Astrocyte (in vitro differentiated cells and primary cell): Measurements from ENCODE around the gene SLC44A3. TPM values are rescaled to one million over a fixed set of nuclear protein-coding genes. Genes with fewer than 3 reads are reported as not detected.
A peak's percentile ranks its signal among the peaks of the same experiment; 100 is the strongest.

ENCODE experiments used
- DNase-seq: peaks from one replicate; pipeline ENCODE4 v3.0.0-alpha.2; 2010; ENCODE audit warnings: low read depth
- FAIRE-seq: peaks from 2 replicates; lab custom pipeline; 2011; peaks lifted over from hg19 to GRCh38; lab: Jason Lieb, UNC
- H2AFZ ChIP-seq: 2 replicates; pipeline ENCODE4 v1.6.0; 2012; ENCODE audit warnings: low read depth, low read length, inconsistent platforms
- H3K27ac ChIP-seq: 2 replicates; pipeline ENCODE4 v1.5.1; 2011; ENCODE audit warnings: low read depth, low read length, inconsistent platforms
- H3K27me3 ChIP-seq: 2 replicates; pipeline ENCODE4 v1.6.0; 2011; ENCODE audit warnings: low read length, inconsistent platforms; ENCODE audit not compliant: insufficient read depth
- H3K36me3 ChIP-seq: 2 replicates; pipeline ENCODE4 v1.5.1; 2011; ENCODE audit warnings: low read length, inconsistent platforms; ENCODE audit not compliant: insufficient read depth
- H3K4me1 ChIP-seq: 2 replicates; pipeline ENCODE4 v1.5.1; 2011; ENCODE audit warnings: low read length, inconsistent platforms; ENCODE audit not compliant: insufficient read depth
- H3K4me2 ChIP-seq: 2 replicates; pipeline ENCODE4 v1.6.0; 2012; ENCODE audit warnings: low read length, inconsistent platforms
- H3K4me3 ChIP-seq: 2 replicates; pipeline ENCODE4 v1.5.1; 2011; ENCODE audit warnings: low read depth, mild to moderate bottlenecking, low read length, inconsistent platforms; ENCODE audit not compliant: insufficient read depth
- H3K79me2 ChIP-seq: 2 replicates; pipeline ENCODE4 v1.6.0; 2012; ENCODE audit warnings: mild to moderate bottlenecking, low read length, inconsistent platforms; ENCODE audit not compliant: insufficient read depth
- H3K9ac ChIP-seq: 2 replicates; pipeline ENCODE4 v1.6.0; 2012; ENCODE audit warnings: mild to moderate bottlenecking, low read length, inconsistent platforms
- H3K9me3 ChIP-seq: 2 replicates; pipeline ENCODE4 v1.5.1; 2012; ENCODE audit warnings: low read depth, mild to moderate bottlenecking, low read length, inconsistent platforms; ENCODE audit not compliant: insufficient read depth
- H4K20me1 ChIP-seq: 2 replicates; pipeline ENCODE4 v1.6.0; 2012; ENCODE audit warnings: low read length, inconsistent platforms; ENCODE audit not compliant: insufficient read depth
- H3K27ac Mint-ChIP-seq: one replicate; pipeline ENCODE4 v1.8.0; 2021; ENCODE audit warnings: mild to moderate bottlenecking, mixed read lengths; ENCODE audit not compliant: unreplicated experiment
- H3K27me3 Mint-ChIP-seq: one replicate; pipeline ENCODE4 v1.8.0; 2021; ENCODE audit warnings: low read depth, mixed read lengths; ENCODE audit not compliant: unreplicated experiment
- H3K36me3 Mint-ChIP-seq: one replicate; pipeline ENCODE4 v1.8.0; 2021; ENCODE audit warnings: low read depth, mixed read lengths; ENCODE audit not compliant: unreplicated experiment
- H3K4me1 Mint-ChIP-seq: one replicate; pipeline ENCODE4 v1.8.0; 2021; ENCODE audit warnings: low read depth, mixed read lengths; ENCODE audit not compliant: unreplicated experiment
- H3K4me3 Mint-ChIP-seq: one replicate; pipeline ENCODE4 v1.8.0; 2021; ENCODE audit warnings: mild to moderate bottlenecking, moderate library complexity, mixed read lengths; ENCODE audit not compliant: unreplicated experiment
- H3K9me3 Mint-ChIP-seq: one replicate; pipeline ENCODE4 v1.8.0; 2021; ENCODE audit warnings: mild to moderate bottlenecking, mixed read lengths; ENCODE audit not compliant: unreplicated experiment
- EZH2 ChIP-seq: IDR thresholded peaks from 2 replicates; pipeline ENCODE4 v1.6.1; 2012; ENCODE audit warnings: mild to moderate bottlenecking, low read length, inconsistent platforms; ENCODE audit not compliant: insufficient read depth
- total RNA-seq: library from RNA; stranded (reverse); gene quantifications from 2 replicates; pipeline ENCODE4 v1.2.1, GENCODE V29; 2021
- TF ChIP-seq, protein P1 (sequence below): IDR thresholded peaks from 2 replicates; pipeline ENCODE4 v1.5.1; 2011; ENCODE audit warnings: low read depth, mild to moderate bottlenecking, inconsistent platforms, low read length, moderate library complexity; ENCODE audit not compliant: insufficient read depth

SLC44A3 gene
- total RNA-seq, 1 donor from 2014 or later = 3.7 TPM

DNA sequence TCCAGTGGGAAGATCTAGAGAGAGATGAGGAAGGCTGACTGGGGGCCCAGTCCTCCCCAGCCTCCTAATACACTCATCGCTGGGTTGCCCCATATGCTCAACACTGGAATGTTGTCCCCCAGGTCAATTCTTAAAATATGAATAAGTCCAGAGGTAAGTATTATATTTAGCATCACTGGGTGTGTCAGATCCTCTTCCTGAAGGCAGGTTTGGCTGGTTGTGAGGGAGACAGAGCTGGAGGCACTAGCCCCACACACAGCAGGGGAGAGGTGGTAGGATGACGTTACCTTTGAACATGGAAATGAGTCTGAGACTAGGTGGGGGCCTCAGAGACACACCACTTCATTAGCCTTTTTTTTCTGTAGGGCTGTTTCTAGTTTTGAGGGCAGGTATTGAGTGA, 42.6 kb downstream of the SLC44A3 start:
- FAIRE-seq = no peak
- Histone ChIP-seq H4K20me1 (no peaks in the 10 kb centered on the region), H3K27ac (peak overlapping the region; percentile 97), H3K9me3 (no peaks in the 10 kb centered on the region), H3K4me3 (no peak overlapping the region), H3K4me2 (peak overlapping the region; percentile 75), H3K27me3 (no peaks in the 10 kb centered on the region), H2AFZ (no peak overlapping the region), H3K9ac (peak overlapping the region; percentile 80), H3K4me1 (peaks cover 51% of the 10 kb centered on the region), H3K79me2 (no peaks in the 10 kb centered on the region), H3K36me3 (no peaks in the 10 kb centered on the region)
- Mint-ChIP-seq H3K4me1 (peaks cover 59% of the 10 kb centered on the region), H3K9me3 (no peaks in the 10 kb centered on the region), H3K27ac (peak overlapping the region; percentile 70), H3K36me3 (no peaks in the 10 kb centered on the region), H3K4me3 (no peak overlapping the region), H3K27me3 (no peaks in the 10 kb centered on the region)
- no peak for TF ChIP-seq EZH2
- TF ChIP-seq, protein P1, sequence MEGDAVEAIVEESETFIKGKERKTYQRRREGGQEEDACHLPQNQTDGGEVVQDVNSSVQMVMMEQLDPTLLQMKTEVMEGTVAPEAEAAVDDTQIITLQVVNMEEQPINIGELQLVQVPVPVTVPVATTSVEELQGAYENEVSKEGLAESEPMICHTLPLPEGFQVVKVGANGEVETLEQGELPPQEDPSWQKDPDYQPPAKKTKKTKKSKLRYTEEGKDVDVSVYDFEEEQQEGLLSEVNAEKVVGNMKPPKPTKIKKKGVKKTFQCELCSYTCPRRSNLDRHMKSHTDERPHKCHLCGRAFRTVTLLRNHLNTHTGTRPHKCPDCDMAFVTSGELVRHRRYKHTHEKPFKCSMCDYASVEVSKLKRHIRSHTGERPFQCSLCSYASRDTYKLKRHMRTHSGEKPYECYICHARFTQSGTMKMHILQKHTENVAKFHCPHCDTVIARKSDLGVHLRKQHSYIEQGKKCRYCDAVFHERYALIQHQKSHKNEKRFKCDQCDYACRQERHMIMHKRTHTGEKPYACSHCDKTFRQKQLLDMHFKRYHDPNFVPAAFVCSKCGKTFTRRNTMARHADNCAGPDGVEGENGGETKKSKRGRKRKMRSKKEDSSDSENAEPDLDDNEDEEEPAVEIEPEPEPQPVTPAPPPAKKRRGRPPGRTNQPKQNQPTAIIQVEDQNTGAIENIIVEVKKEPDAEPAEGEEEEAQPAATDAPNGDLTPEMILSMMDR = no peak
- no peak for DNase-seq

DNA sequence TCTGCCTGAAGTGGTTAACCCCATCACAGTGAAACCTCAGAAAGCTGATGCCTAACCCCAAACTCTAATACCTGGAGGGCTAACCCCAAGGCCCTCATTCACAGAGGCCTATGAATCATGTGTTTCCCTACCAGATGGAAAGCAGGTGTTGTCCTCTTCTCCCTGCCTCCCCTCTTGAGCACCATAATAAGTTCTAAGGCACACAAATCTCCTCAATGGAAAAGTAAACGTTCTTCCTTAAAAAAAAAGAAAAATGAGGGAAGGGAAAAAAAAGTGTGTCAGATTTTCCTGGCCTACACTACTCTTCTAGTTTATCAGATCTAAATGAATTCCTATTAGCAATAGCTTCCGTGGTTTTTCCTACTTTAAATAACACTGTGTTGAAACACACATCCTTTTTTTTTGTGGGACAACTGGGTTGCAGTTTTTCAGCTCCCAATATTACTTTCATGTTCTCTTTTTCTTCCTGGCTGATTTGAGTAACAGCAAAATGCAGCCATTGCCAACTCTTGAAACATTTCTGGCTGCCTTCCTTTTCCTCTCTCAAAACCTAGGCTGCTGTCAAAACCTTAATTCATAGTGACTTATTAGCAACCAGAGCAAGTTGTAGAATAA, 43.2 kb downstream of the SLC44A3 start:
- peak overlapping the region; percentile 80 for H3K9ac ChIP-seq
- no peaks in the 10 kb centered on the region for H3K79me2 ChIP-seq
- Mint-ChIP-seq H3K4me1 (peaks cover 56% of the 10 kb centered on the region), H3K9me3 (no peaks in the 10 kb centered on the region), H3K4me3 (peak overlapping the region; percentile 52), H3K36me3 (no peaks in the 10 kb centered on the region), H3K27me3 (no peaks in the 10 kb centered on the region), H3K27ac (peak overlapping the region; percentile 99)
- H2AFZ ChIP-seq = no peak overlapping the region
- DNase-seq (peak; percentile 94), FAIRE-seq (no peak)
- peak overlapping the region; percentile 97 for H3K27ac ChIP-seq
- no peaks in the 10 kb centered on the region for H3K27me3 ChIP-seq
- TF ChIP-seq, protein P1 = no peak
- no peak for TF ChIP-seq EZH2
- H3K4me1 ChIP-seq = peaks cover 51% of the 10 kb centered on the region
- H4K20me1 ChIP-seq = no peaks in the 10 kb centered on the region
- H3K4me2 ChIP-seq = peak overlapping the region; percentile 75
- H3K9me3 ChIP-seq = no peaks in the 10 kb centered on the region
- H3K36me3 ChIP-seq = no peaks in the 10 kb centered on the region
- peak overlapping the region; percentile 35 for H3K4me3 ChIP-seq

DNA sequence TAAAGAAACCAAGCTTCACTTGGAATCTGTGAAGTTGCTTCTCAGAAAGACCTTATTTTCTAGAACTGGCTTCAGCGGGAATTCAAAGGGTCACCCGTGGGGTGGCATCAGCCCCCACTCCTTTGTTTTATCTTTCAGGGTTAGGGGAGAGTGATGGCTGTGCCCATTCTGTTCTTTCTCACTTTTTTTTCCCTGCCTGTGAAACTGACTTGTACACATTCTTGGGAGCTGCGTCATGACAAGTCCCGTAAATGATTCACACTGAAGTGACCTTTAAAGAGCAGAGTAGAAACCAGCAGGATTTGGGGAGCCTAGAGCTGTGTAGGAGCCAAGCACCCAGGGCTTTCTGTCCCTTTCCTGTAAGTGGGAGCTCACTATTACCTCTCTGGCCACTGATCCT, 43.8 kb downstream of the SLC44A3 start:
- peaks cover 56% of the 10 kb centered on the region for H3K4me1 Mint-ChIP-seq
- Histone ChIP-seq H3K9ac (peak overlapping the region; percentile 80), H3K27ac (peak overlapping the region; percentile 97), H3K9me3 (no peaks in the 10 kb centered on the region), H3K27me3 (no peaks in the 10 kb centered on the region), H3K4me3 (peak overlapping the region; percentile 35), H3K4me2 (peak overlapping the region; percentile 75), H2AFZ (no peak overlapping the region), H4K20me1 (no peaks in the 10 kb centered on the region), H3K79me2 (no peaks in the 10 kb centered on the region), H3K4me1 (peaks cover 51% of the 10 kb centered on the region), H3K36me3 (no peaks in the 10 kb centered on the region)
- H3K27ac Mint-ChIP-seq = peak overlapping the region; percentile 99
- FAIRE-seq (peak; percentile 13), DNase-seq (peak; percentile 95)
- H3K4me3 Mint-ChIP-seq = peak overlapping the region; percentile 52
- no peaks in the 10 kb centered on the region for H3K27me3 Mint-ChIP-seq
- TF ChIP-seq EZH2 = no peak
- TF ChIP-seq, protein P1 = no peak
- H3K9me3 Mint-ChIP-seq = no peaks in the 10 kb centered on the region
- H3K36me3 Mint-ChIP-seq = no peaks in the 10 kb centered on the region
